ENCODE measurements around the gene SHANK2.

SHANK2 gene

GRCh38 chr11:71208011-71208774, 44.2 kb downstream of the SHANK2 start:
- Histone ChIP-seq H3K9ac (ENCODE audit: low read length) (no peak overlapping the region), H2AFZ (ENCODE audit: low read length) (no peak overlapping the region), H3K9me3 (replicated peaks; ENCODE audit: insufficient read depth, low read length) (no peaks in the 10 kb centered on the region), H4K20me1 (ENCODE audit: insufficient read depth, low read length) (no peaks in the 10 kb centered on the region), H3K4me3 (ENCODE audit: low read length) (no peak overlapping the region), H3K36me3 (replicated peaks; ENCODE audit: insufficient read depth, low read length) (no peaks in the 10 kb centered on the region), H3K27me3 (replicated peaks; ENCODE audit: insufficient read depth, low read length) (peaks cover 88% of the 10 kb centered on the region), H3K9me2 (replicated peaks; ENCODE audit: insufficient read depth, low read length) (no peaks in the 10 kb centered on the region), H3F3A (ENCODE audit: insufficient read depth, low read length) (no peaks in the 10 kb centered on the region), H3K79me2 (ENCODE audit: low read length) (no peaks in the 10 kb centered on the region), H3K4me1 (ENCODE audit: low read length) (no peaks in the 10 kb centered on the region), H3K27ac (ENCODE audit: low read length) (no peak overlapping the region), H3K4me2 (ENCODE audit: low read depth, low read length) (no peak overlapping the region)
- DNase-seq: no peak
- no peak for TF ChIP-seq EZH2 (optimal IDR thresholded peaks at IDR 0.05; ENCODE audit: low read depth, low read length)
- TF ChIP-seq CTCF (IDR thresholded peaks at IDR 0.05; ENCODE audit: low read length): no peak
- TF ChIP-seq EZH2phosphoT487 (IDR thresholded peaks at IDR 0.05; ENCODE audit: low read length): no peak

- Histone ChIP-seq H3K9me3 (replicated peaks; ENCODE audit: insufficient read depth, low read length) (no peaks in the 10 kb centered on the region), H3F3A (ENCODE audit: insufficient read depth, low read length) (no peaks in the 10 kb centered on the region), H3K79me2 (ENCODE audit: low read length) (no peaks in the 10 kb centered on the region), H3K4me3 (ENCODE audit: low read length) (no peak overlapping the region), H3K4me2 (ENCODE audit: low read depth, low read length) (no peak overlapping the region), H3K4me1 (ENCODE audit: low read length) (no peaks in the 10 kb centered on the region), H3K27me3 (replicated peaks; ENCODE audit: insufficient read depth, low read length) (peaks cover 85% of the 10 kb centered on the region), H2AFZ (ENCODE audit: low read length) (no peak overlapping the region), H3K36me3 (replicated peaks; ENCODE audit: insufficient read depth, low read length) (no peaks in the 10 kb centered on the region), H3K9ac (ENCODE audit: low read length) (no peak overlapping the region), H3K9me2 (replicated peaks; ENCODE audit: insufficient read depth, low read length) (no peaks in the 10 kb centered on the region), H3K27ac (ENCODE audit: low read length) (no peak overlapping the region), H4K20me1 (ENCODE audit: insufficient read depth, low read length) (no peaks in the 10 kb centered on the region)
- TF ChIP-seq EZH2 (optimal IDR thresholded peaks at IDR 0.05; ENCODE audit: low read depth, low read length) (no peak), CTCF (IDR thresholded peaks at IDR 0.05; ENCODE audit: low read length) (no peak), EZH2phosphoT487 (IDR thresholded peaks at IDR 0.05; ENCODE audit: low read length) (no peak)
- DNase-seq: no peak
Measured at GRCh38 chr11:71207563-71207962, 44.8 kb downstream of the SHANK2 start.

- H2AFZ ChIP-seq (ENCODE audit: low read length): no peak overlapping the region
- peaks cover 83% of the 10 kb centered on the region for H3K27me3 ChIP-seq (replicated peaks; ENCODE audit: insufficient read depth, low read length)
- H3K9me3 ChIP-seq (replicated peaks; ENCODE audit: insufficient read depth, low read length): no peaks in the 10 kb centered on the region
- no peaks in the 10 kb centered on the region for H4K20me1 ChIP-seq (ENCODE audit: insufficient read depth, low read length)
- H3K79me2 ChIP-seq (ENCODE audit: low read length): no peaks in the 10 kb centered on the region
- H3K9me2 ChIP-seq (replicated peaks; ENCODE audit: insufficient read depth, low read length): no peaks in the 10 kb centered on the region
- no peak overlapping the region for H3K27ac ChIP-seq (ENCODE audit: low read length)
- no peaks in the 10 kb centered on the region for H3K4me1 ChIP-seq (ENCODE audit: low read length)
- no peak overlapping the region for H3K9ac ChIP-seq (ENCODE audit: low read length)
- H3K4me2 ChIP-seq (ENCODE audit: low read depth, low read length): no peak overlapping the region
- H3K4me3 ChIP-seq (ENCODE audit: low read length): no peak overlapping the region
- TF ChIP-seq CTCF (IDR thresholded peaks at IDR 0.05; ENCODE audit: low read length): no peak
- no peak for TF ChIP-seq EZH2 (optimal IDR thresholded peaks at IDR 0.05; ENCODE audit: low read depth, low read length)
- no peak for TF ChIP-seq EZH2phosphoT487 (IDR thresholded peaks at IDR 0.05; ENCODE audit: low read length)
- H3F3A ChIP-seq (ENCODE audit: insufficient read depth, low read length): no peaks in the 10 kb centered on the region
- no peak for DNase-seq
- no peaks in the 10 kb centered on the region for H3K36me3 ChIP-seq (replicated peaks; ENCODE audit: insufficient read depth, low read length)
Measured at GRCh38 chr11:71206186-71206585, 46.2 kb downstream of the SHANK2 start.

Measured in MM.1S (cell line).